ENCODE measurements around the gene TTC7B.
"Not testable (repeated sequence)": the region's sequence is repeated elsewhere in the genome, so short reads cannot be mapped to it uniquely, and the experiment has no call there.

The TTC7B gene

DNA sequence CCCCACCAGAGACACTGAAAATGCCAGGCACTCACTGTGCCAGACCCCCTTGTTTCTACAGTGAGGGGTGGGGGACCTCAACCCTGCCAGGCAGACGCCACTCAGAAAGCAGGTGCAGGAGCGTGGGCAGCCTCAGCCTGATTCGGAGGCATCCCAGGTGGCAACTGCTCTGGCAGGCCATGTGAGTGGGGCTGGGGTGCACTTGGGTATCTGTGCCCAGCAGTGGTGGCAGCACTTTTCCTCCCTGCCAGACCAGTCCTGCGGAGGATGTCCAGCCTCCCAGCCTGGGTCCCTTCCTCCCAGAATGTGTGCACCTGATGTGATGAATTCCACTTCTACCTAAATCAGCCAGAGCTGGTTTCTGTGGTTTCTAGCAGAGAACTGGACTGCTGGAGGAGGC is 13.4 kb upstream of the TTC7B start:
- DNase-seq, result no peak

DNA sequence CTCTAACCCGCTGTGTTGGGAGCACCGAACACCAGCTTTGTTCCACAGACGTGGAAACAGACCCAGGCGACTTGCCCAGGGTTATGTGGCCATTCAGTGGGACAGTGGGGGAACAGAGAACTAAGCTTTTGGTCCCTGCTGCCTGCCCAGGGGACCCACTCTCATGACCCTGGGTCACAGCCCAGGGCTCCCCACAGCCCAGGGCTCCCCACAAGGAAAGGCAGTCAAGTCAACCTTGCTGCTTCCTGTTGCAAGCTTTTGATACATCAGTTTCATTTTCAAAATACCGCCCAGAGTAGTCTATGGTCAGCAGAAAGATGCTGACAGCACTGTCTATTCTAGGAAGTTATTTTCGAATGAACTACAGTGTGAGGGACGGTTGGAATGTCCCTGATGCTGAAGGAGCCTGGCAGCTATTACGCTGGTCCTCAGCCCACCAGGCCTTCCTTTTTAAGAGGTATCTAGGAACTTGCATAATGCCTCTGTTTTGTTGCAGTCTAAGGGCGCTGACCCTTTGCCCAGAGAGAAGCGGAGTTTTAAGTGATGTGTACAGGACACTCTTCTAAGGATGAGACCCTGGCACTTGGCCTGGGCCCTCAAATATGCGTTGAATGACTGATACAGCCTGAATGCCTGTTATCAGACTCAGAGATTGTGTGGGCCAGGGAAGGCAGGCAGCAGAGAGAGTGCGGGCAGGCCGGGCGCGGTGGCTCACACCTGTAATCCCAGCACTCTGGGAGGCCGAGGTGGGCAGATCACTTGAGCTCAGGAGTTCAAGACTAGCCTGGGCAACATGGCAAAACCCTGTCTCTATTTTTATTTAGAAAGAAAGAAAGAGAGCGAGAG is 12.6 kb upstream of the TTC7B start:
- peak; percentile 94 to 99 (median 96) for DNase-seq

DNA sequence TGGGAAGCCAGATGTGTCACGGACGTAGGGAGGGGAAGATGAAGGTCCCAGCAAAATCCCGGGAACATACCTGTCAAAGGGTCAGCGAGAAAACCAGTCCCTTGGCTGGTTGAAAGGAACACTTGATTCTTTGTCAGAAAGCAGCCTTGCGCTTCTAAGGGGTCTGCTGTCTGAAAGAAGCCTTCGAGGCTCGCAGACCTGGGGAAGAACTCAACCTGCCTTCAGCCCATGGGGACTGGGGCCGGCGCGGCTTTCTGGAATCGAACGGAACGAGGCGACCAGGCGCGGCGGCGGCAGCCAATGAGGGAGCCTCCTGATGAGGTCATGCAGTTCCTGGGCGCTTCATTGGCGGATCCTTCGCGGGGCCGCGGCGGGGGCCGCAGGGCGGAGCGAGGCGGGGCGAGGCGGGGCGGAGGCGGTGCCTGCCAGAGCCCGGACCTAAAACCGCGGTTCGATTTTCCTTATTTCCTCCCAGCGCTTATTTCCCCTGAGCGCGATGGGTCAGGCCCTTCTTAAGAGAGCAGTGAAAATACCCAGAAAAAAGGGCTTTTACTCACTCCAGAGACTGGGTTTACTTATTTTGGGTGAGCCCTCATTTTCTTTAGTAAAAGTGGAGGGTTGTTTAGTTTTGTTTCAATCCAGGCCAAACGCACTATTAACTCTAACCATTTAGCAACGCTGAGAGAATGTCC is 11.8 kb upstream of the TTC7B start:
- DNase-seq, result peak; percentile 96 to 98 (median 97)

DNA sequence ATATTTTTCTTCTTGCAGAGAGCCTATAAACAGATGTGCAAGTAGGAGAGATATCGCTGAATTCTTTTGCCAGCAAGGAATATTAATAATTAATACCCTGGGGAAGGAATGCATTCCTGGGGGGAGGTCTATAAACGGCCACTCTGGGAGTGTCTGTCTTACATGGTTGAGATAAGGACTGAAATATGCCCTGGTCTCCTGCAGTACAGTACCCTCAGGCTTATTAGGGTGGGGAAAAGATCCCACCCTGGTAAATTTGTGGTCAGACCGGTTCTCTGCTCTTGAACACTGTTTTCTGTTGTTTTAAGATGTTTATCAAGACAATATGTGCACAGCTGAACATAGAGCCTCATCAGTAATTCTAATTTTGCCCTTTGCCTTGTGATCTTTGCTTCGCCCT is 7.3 kb upstream of the TTC7B start:
- not testable (repeated sequence) for DNase-seq

DNA sequence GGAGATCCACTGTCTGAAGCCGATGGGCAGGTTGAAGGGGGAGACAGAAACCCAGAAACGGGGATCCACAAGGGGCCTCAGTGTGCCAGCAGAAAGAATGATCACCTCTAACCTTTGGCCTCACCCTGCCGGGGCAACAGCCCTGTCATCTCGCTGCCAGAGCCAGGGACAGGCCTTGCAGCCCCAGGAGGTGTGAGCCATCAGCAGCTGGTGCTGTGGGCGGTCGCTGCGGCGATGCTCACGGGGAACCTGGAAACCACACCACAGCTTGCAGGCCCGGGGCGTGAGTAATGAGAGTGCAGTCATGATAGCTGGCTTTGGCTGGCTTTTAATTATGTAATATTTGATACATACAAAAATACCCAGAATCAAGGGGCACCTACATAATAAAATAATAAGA is 4.7 kb upstream of the TTC7B start:
- DNase-seq, result peak; percentile 89 to 91 (median 91)

DNA sequence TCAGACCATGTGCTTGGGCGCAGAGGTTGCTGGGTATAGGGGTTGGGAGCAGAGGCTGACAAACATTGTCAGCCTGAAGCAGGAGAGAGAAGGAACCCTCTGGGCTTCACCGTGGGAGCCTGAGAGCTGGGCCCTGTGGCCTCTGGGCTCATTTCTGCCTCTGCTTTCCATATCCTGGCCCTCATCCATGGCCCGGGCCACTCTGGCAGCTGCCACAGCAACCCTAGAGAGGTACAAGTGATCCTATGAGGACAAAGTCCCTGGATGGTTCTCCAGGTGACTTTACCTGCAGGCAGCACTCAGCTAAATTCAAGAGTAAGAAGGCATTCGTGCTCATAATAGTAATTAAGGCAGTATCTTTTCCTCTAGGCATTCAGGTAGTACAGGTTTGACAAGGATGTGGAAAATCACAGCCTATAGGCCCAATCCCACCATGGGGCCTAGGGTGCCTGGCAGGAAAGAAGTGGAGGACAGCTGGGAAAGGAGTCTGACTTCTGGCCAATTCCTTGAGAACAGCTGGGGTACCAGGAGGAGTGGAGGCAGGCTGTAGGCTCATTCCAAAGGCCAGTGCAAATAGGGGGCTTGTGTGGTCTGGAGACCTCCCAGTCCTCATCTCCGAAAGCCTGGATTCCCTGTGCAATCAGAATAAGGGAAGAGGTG is 3.6 kb upstream of the TTC7B start:
- DNase-seq, result no peak

DNA sequence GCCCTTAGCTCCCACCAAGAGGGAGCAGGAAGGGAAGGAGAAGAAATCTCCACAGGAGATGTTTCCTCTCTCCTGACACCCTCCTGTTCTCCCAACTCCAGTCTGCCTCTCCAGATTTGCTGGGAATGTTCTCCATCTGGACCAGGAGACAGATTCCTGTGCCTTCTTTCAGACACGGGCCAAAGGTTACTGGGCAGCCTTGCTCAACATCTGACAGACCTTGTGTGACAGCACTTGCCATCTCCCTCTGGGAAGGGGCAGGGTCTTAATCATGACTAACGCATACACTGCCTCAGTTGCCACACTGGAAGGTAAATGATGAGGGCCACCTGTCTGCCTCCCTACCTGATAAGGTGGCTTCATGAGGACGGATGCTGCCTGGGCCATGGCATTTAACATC is 2.5 kb upstream of the TTC7B start:
- no peak for DNase-seq

DNA sequence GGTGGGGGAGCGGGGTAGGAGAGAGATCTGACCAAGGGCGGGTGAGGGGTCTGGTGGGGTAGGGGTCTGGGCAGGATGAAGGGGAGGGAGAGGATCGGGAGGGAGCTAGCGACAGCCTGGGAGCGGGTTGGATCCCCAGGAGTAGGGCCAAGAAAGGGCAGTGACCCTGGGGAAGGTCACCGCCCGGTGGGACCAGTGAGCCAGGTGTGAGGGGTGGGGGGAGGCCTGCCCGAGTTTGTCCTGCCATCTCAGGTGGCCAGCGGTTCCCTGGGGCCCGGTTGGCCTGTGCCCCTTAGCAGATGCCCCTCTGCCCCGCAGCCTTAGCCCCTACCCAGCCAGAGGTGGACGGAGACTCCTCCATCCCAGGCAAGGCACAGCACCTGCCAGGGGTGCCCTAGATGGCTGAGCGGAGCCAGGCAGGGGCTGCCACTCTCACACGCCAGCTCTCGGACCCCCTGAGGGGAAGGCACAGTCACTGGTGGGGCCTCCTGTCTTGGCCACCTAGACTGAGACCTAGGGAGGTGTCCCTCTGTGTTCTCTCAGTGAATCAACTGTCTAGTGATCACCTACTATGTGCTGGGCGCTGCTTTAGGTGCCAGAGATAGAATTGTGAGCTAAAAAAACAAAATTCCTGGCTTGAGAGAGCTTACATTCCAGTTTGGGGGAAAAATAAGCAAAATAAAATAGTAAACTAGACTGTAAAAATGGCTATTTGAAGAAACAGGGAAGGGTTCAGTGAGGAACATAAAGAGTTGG is 629 bp upstream of the TTC7B start:
- no peak for DNase-seq

DNA sequence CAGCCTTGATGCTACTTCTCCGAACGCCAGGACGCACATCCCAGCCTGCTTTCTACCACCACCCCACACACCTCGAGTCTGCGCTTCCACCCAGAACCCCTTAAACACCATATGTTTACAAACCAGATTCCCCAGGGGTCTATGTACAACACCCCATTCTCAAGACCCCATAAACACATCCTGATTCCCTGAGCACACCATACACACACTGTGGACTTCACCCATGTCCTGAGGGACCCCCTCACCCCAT is 733 bp downstream of the TTC7B start:
- no peak for DNase-seq

DNA sequence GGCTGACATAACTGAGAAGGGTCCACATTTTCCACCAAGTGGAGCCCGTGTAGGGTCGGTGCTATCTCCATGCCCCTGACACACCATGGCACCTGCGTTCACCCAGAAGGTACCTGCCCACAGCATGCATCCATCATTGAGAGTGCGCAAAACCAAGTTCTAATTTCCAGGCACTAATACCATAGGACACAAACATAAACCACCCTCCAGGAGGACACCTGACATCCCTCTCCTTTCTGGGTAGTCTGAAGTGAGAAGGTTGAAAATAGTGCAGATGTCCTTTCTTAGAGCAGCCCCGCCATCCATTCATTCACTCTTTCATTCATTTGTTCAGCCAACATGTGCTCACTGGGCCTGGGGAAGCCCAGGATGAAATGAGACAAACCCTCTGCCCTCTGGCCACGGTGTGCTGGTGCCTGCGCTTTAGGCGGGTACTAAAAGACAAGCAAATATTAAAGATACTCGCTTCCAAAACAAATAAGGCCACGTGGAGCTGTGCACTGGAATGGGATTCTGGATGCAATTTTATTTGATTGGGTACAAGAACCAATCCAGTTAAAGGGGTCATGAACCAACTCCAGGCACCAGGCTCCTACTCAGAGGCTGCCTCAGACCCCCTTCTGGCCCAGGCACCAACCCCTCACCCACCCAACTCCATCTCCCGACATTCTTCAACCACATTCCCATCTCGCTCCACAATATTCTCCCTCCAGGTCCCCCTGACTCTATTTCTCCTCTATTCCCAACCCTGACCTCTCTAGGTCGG is 1.2 kb downstream of the TTC7B start:
- DNase-seq, result no peak

DNA sequence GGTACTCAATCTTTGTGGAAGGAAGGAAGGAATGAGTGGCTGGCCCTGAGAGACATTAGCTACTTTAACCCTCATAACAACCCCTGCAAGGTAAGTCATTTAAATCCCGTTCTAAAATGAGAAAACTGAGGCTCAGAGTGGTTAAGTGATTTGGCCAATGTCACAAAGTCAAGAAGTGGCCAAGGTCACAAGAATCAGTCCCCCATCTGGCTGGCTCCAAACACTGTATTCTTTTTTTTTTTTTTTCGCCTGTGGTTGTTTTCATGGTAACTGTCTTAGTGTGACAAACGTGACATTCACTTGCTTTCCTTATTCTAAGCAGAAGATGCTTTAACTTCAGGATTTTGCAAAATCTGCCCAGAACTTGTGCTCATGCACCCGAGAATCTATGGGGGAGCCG is 2.8 kb downstream of the TTC7B start:
- no peak for DNase-seq

DNA sequence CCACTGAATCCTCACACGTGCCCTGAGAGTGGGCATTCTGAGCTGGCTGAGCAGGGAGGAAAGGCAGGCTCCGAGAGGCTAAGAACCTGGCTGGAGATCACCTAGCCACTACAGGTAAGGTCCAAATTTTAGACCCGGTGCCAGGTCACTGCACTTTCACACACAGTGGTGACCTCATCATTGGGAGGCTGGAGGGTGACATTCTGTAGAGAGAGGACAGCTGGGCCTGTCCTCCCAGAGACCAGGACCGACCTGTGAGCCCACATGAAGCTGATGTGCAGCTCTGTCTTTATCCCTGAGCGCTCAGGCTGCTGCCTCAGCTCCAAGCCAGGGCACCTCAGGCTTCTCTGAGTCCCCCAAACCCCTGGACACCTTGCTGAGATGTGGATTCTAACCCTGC is 4.1 kb downstream of the TTC7B start:
- no peak for DNase-seq

DNA sequence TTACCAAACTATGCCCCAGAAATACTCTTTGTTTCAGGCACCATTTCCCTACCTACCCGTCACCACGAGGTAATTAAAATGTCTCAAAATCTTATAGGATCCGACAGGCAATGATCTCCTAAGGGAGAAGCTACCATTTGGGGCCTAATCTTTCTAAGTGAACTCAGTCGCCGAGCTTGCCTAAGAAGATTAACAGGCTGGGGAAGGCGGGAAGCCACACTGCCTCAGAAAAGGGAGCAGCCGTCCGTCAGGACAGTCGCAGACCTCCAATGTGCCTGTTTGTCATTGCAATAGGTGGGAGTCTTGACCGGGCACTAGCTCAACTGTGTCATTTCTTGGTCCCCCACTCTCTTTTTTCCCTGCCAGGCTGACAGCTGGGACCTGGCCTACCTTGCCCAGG is 4.6 kb downstream of the TTC7B start:
- DNase-seq, result no peak

DNA sequence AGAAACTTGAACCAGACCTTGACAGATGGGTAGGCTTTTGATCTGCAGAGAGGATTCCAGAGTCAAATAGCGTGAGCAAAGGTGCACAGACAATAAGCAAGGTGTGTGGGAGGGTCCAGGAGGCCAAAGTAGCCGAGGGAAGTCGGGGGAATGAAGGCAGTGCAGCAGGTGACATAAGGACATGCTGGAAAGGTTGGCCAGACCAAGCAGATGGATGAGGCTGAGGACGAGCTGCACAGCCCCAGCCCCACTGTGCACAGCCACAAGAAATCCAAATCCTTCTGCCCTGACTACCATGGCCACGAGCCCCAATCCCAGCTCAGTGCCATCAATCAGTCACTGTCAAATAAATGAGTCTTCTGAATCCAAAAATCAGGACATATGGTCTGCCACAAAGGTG is 5.4 kb downstream of the TTC7B start:
- DNase-seq, result no peak

DNA sequence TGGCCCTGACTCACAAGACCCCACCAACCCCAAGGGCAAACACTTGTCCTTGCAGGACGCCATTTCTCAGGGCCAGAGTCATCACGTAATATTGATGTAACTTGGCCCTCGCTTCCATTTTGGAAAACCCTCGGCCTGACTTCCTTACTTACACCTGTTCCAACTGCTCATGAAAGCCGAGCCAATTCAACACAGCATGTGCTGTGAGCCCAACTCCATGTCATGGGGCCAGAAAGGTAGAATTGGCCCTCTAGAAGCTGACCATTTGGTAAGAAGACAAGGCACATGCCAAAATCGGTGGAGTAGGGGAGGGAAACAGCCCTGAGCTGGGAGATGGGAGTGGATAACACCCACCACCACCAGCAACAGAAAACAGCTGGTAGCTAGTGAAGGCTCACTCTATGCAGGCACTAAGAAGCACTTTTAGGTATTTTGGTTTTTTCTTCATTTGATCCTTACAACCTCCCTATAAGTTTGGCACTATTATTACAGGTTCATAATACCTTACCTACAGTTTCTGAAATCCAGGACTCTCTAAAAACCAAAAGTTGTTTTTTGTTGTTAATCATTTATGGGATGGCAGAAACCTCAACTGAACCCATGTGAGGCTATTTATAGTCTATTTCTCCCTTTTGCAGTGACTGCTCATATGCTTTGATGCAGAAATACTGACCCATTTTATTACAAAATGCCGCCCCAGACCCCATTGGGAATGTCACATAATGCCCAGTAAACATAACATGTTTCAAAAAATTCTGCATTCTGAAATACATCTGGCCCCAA is 6.5 kb downstream of the TTC7B start:
- DNase-seq, result no peak

DNA sequence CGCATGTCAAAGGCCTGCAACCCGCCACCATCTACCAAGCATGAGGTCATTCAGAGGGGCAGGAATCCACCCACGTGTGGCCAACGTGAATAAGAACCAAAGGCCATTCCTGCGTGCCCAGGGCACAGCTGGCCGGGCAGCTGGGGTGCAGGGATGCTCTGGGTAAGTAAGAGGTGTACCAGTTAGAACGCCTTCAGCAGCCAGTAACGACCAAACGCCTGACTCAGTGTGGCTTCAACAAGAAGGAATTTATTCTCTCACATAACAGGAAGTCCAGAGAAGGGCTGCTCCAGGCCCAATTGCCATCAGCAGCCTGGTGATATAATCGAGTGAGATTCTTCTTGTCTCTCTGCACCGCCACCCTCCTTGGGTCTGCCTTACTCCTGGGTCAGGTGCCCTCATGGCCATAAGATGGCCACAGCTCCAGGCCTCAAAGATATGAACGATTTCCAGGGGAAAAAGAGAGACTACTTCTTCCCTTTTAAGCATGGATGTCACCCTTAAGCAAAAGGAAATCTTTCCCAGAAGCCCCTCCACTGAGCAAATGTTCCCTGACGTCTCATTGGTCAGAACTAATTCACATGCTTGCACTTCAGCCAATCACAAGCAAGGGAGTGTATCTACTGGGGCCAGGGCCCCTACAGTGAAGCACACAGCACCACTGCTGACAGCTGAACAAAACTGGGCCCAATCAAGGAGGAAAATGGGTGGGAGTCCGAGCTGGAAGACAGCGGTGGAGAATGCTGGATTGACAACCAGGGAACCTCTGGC is 7.3 kb downstream of the TTC7B start:
- DNase-seq, result no peak

DNA sequence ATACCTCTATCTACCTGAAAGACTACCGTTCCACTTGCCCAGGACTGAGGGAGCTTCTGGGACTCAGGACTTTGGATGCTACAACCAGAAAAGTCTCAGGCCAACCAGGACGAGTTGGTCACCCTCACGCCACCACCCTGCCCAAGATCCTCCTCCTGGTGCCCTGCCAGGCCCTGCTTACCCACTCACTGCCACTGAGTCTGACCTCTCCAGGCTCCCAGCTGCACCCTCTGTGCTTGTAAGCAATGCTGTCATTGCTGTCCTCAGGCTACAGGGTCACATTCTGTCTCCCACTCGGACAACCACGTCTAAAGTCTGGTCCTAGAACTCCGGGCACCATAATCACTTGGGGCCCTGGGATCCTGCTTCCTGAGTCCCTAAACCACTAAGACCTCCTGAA is 9.2 kb downstream of the TTC7B start:
- DNase-seq, result no peak

DNA sequence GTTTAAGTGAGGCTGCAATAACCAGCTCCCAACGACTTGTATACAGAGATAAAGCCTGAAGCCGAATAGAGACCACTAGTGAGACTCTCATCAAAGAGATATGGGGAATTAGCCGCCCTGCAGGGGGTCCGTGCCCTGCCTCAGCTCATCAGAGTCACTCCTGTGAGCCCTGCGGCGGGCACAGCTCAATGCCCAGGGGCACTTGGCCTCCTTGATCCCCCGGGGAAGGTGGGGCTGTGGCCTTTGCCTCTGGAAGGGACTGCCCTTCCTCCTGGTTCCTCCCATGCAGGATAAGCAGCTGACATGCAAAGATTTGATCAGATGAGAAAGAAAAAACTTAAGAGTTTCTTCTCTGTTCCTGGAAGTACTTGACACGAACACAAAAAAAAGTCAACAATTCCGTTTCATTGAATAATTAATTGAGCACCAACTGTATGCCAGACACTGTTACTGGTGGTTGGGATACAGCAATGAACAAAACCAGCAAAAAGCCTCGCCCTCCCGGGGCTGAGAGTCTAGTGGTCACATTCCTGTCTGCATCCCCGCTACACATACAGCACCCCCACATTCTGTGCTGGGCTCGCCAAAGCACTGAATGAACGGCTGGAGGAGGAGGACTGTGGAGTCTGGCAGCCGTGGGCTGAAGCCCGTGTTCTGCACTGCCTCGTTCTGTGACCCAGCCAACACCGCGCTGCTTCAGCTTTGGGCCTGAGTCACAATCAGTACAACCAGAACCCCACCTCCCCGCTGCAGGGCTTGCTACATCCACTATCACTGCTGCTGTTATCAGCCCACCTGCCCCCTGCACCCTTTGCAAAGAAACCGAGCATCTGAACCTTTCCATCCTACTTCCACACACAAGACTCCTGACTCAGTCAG is 10.3 kb downstream of the TTC7B start:
- DNase-seq, result no peak

DNA sequence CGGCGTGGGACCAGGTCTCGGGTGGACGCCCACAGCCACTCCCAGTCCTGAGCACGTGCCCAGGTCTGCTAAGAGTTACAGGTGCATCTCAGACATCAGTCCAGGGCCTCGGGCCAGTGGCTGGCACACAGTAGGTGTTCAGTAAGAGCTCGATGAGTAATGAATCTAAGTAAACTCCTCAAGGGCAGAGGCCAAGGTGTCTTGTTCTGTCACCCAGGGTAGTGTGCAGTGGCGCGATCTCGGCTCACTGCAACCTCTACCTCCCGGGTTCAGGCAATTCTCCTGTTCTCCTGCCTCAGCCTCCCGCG is 11.2 kb downstream of the TTC7B start:
- DNase-seq, result no peak
